HG03175 (cell line): Measurements from ENCODE around the gene DPP6.
"Not testable (repeated sequence)": the region's sequence is repeated elsewhere in the genome, so short reads cannot be mapped to it uniquely, and the experiment has no call there.

ENCODE experiments used
- ATAC-seq: cut with Tn5 transposase; IDR thresholded peaks from one replicate; pipeline ENCODE4 v1.9.1; 2021; ENCODE audit warnings: mild to moderate bottlenecking, moderate library complexity; ENCODE audit not compliant: unreplicated experiment

The DPP6 gene

DNA sequence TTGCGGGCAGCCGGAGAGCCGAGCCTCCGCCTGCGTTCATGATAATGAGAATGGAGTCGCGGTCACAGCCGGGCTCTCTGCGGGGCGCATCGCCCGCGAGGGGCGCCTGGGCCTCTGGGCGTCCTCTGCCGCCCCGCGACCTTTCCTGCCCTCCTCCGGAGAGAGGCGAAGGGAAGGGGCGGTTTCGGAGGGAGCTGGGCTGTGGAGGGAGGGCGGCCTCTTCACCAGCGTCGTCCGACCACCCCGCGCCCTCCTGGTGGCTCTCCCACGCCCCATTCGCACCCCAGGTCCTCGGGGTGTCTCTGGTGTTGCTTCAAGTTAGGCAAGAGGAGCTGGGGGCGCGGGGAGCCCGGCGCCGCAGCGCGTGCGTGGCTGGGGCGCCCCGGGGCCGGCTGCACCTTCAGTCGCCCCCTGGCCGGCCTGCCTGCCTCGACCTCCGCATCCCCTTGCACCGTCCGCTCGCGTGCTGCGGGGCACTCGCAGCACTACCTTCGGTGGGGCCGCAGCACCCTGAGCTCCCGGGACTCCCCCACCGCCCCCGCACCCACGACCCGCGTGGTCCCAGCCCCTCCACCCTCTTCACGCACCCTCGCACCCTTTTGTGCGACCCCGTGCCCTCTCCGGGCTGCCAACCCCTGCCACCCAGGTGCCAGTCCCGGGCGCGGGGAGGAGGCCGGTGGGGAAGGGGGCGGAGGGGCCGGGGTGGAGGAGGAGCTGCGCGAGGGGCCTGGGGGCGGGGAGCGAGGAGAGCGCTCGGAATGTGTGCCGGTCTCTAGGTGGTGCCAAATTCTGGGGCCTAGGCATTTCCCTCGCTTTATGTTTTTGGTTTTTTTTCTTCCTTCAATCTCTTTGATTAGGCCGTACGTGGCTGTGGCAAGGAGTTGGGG lies at the start of gene DPP6:
Gene DPP6 (plus strand): TSS at position 756 of the 887 bp plus-strand sequence.
- not testable (repeated sequence) for ATAC-seq

GRCh38 chr7:154009423-154009911 lies 42.7 kb upstream of the DPP6 start:
- ATAC-seq: not testable (repeated sequence)

- not testable (repeated sequence) for ATAC-seq
Observed at GRCh38 chr7:154010726-154011568, 41.3 kb upstream of the DPP6 start.

GRCh38 chr7:154012800-154013199 lies 39.4 kb upstream of the DPP6 start:
- not testable (repeated sequence) for ATAC-seq

GRCh38 chr7:154015636-154016035 lies 36.6 kb upstream of the DPP6 start:
- not testable (repeated sequence) for ATAC-seq

DNA sequence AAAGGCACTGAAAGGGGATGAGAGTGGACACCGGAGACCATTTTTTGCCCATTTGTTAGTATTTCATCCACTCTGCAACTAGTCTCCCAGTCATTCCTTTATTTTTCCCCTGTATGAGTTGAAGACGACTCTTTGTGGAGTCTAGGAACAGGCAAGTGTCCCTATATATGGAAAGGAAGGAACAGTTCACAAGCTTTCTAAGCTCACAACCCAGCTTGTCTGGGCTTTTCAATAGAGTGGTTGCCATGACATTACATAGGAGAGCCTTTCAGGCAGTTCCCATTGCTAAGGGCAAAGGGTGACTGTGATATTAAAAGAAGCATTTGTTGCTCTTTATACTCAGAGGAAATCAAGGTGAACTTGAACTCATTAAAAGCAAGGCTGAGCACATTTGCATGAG lies 33.8 kb upstream of the DPP6 start:
- ATAC-seq: not testable (repeated sequence)

DNA sequence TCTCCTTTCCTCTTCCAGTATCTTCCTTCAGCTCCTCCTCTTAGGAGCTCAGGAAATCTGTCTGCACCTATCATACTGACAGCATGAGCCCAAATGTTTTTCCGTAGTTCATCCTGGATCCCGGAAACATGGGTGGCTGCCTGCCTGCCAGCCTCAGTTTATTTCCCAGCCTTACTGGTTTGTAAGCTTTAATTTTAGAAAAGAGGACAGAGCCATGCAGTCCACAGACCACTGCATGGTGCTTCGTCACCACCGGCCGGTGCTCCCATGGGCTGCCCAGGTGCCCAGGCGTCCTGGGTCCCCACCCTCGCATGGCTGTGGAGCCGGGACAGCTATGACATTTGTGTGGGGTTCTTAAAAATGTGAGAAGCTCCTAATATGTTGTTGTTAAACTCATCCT lies 24.4 kb upstream of the DPP6 start:
- ATAC-seq: not testable (repeated sequence)

- ATAC-seq: not testable (repeated sequence)
Observed at GRCh38 chr7:154030476-154031080, 21.6 kb upstream of the DPP6 start.

DNA sequence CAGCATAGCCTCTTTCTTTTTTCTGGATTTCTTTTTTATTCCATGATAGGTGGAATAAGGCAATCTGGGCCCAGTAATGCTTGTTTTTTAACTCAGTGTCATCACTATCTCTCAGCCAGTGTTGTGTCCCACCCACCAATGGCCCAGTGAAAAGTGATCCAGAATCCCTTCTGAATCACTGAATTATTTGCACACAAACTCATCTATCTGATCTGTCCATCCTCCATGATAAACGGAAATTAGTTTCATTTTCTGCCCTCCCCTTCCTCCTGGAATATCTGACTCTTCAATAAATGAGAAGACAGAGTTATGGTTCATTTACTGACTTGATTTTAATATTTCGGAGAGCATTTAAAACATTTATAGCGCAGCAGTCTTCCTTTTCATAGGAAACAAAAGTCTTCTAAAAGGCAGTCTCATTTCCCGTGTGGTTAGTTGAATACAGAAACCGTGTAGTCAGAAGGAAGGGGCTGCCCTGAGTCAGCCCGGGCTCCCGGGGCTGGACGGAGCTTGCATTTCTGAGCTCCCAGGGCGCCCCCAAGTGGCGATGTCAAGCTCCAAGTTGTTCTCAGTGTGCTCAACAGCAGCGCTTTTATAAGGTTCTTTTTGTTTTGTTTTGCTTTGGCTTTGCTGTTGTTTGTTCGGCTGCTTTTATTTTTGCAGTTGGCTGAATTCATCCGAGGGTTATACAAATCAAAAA lies 12.6 kb upstream of the DPP6 start:
- not testable (repeated sequence) for ATAC-seq

- ATAC-seq: not testable (repeated sequence)
Observed at GRCh38 chr7:154050394-154050793, 1.8 kb upstream of the DPP6 start.

- not testable (repeated sequence) for ATAC-seq
Observed at GRCh38 chr7:154051006-154051642, 1.1 kb upstream of the DPP6 start.

DNA sequence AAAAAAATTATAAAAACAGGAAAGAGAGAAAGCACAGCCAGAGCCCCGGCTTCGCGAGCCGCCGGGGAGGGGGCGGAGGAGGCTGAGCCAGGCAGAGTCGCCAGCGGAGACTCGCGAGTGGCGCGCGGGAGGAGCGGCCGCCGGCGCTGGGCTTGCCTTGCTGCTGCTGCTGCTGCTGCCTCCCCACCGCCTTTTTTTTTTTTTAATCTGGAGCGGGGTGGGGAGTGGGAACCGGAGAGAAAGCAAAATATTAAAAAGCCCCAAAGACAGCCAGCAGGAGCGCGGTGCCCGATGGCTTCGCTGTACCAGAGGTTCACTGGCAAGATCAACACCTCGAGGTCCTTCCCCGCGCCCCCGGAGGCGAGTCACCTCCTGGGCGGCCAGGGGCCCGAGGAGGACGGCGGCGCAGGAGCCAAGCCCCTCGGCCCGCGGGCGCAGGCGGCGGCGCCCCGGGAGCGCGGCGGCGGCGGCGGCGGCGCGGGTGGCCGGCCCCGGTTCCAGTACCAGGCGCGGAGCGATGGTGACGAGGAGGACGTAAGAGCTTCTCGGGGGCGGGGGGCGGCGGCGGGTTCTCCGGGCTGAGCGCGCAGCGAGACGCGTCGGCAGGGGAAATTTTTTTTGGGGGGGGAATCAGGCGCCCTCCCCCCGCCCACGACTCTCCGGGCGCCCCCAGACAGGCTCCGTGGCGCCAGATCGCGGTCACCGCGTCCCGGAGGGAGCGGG lies 493 bp downstream of the DPP6 start:
- ATAC-seq: not testable (repeated sequence)

- ATAC-seq: not testable (repeated sequence)
Observed at GRCh38 chr7:154053466-154054312, 1.5 kb downstream of the DPP6 start.

GRCh38 chr7:154054664-154055063 lies 2.5 kb downstream of the DPP6 start:
- not testable (repeated sequence) for ATAC-seq

DNA sequence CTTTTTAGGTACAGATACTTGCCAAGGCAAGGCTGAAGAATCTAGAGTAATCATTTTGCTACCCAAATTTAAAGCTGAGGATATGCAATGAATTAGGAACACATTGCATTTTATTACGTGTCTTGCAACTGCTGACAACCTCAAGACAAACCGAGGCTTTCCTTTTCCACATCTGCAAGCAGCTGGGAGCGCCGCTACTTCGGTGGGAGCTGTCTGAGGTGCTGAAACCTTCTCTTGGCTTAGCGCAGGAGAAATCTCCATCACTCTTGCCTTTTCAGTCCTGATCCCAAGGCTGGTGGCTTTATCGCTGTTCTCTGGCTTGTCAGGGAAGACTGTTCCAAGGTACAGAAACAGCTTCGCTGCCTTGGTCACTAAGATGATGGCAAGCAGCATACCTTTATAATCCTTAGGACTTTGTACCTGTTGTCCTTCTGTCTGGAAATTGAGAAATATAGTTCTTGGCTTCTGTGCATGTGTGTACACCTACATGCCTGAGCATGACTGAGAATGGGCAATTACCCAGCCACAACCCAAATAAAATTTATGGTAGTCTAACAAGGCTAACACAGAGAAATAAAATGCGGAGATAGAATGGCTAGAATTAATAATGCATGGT lies 3.4 kb downstream of the DPP6 start:
- not testable (repeated sequence) for ATAC-seq

DNA sequence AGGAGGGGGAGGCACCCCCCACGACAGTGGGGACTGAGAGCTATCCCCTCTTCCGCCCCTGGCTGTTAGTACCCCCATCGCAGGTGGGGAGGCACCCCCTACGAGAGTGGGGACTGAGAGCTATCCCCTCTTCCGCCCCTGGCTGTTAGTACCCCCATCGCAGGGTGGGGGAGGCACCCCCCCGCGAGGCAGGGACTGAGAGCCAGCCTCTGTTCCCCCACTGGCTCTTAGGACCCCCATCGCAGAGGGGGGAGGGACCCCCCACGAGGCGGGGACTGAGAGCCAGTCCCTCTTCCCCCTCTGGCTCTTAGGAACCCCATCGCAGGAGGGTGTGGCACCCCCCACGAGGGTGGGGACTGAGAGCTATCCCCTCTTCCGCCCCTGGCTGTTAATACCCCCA lies 6.6 kb downstream of the DPP6 start:
- ATAC-seq: not testable (repeated sequence)

GRCh38 chr7:154060551-154060950 lies 8.4 kb downstream of the DPP6 start:
- ATAC-seq: not testable (repeated sequence)

GRCh38 chr7:154071833-154072232 lies 19.6 kb downstream of the DPP6 start:
- not testable (repeated sequence) for ATAC-seq
